ENCODE results near the gene UTS2R.

DNA sequence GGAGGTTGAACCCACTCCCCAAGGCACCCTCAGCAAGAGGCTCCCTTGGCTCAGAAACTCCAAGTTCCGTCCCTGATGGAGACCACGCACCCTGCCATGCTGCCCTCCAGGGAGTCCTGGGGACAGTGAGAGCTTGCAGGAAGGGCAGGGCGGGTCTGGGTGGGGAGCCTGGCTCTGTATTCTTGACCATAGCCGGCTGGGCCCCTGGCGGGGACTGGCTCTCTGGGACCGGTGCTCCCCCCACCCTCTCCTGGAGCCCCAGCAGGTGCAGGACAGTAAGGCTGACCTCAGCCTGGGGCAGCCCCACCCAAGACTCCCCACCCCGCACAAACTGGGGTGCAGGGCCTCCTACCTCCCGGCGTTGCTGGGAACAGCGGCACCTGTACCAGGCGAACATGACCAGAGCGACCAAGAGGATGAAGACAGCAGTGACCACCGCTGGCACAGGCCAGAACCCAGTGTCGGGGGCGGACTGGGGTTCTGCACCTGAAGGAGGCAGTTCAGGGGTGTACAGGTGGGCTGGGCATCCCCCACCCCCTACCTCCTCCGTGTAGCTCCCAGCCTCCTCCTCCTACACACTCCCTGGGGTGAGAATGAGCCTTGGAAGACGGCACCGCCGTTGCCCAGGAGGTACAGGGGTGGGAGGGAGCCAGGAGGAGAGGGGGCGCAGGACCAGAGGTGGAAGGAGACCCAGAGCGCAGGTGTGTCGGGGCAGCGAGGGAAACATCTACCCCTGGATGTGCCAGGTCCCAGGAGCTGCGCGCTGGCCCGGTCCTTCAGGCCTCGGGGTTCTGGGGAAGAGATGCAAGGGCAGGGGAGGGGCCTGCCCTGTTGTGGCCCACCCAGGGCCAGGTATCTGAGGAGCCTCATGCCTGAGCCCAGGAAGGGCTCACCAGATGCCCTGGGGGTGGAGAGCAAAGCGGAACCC, 48.8 kb upstream of the UTS2R start:
- TF ChIP-seq, protein P1, sequence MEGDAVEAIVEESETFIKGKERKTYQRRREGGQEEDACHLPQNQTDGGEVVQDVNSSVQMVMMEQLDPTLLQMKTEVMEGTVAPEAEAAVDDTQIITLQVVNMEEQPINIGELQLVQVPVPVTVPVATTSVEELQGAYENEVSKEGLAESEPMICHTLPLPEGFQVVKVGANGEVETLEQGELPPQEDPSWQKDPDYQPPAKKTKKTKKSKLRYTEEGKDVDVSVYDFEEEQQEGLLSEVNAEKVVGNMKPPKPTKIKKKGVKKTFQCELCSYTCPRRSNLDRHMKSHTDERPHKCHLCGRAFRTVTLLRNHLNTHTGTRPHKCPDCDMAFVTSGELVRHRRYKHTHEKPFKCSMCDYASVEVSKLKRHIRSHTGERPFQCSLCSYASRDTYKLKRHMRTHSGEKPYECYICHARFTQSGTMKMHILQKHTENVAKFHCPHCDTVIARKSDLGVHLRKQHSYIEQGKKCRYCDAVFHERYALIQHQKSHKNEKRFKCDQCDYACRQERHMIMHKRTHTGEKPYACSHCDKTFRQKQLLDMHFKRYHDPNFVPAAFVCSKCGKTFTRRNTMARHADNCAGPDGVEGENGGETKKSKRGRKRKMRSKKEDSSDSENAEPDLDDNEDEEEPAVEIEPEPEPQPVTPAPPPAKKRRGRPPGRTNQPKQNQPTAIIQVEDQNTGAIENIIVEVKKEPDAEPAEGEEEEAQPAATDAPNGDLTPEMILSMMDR (IDR thresholded peaks at IDR 0.05): no peak
- TF ChIP-seq POLR2A (IDR thresholded peaks at IDR 0.05): no peak

Measured in adrenal gland (tissue), 5 donors.